Activated T-cell treated with anti-CD3 and anti-CD28 coated beads, Interleukin-2, amount 50 U/mL, for 4 hours (primary cell): ENCODE results near the gene NPAS1. TPM values are rescaled to one million over a fixed set of nuclear protein-coding genes. Genes with fewer than 3 reads are reported as not detected.

Experiments used
- ATAC-seq, 2 donors: fragments of 200-7000 bp; cut with Tn5 transposase; one replicate each; pipeline ENCODE4 v1.10.0; 2021
- DNase-seq: peaks from one replicate; pipeline ENCODE4 v3.0.0-alpha.2; 2020
- H3K27me3 Mint-ChIP-seq: one replicate; pipeline ENCODE4 v1.8.0; 2021; ENCODE audit warnings: low read depth, mixed read lengths
- H3K36me3 Mint-ChIP-seq: one replicate; pipeline ENCODE4 v1.8.0; 2022; ENCODE audit warnings: mixed read lengths; ENCODE audit not compliant: insufficient read depth
- H3K4me1 Mint-ChIP-seq: one replicate; pipeline ENCODE4 v1.8.0; 2021; ENCODE audit warnings: low read depth, mixed read lengths
- H3K4me3 Mint-ChIP-seq: one replicate; pipeline ENCODE4 v1.8.0; 2021; ENCODE audit warnings: mild to moderate bottlenecking, moderate library complexity, mixed read lengths
- H3K9me3 Mint-ChIP-seq: one replicate; pipeline ENCODE4 v1.8.0; 2021; ENCODE audit warnings: mixed read lengths
- total RNA-seq, 3 donors: library from RNA; stranded (reverse); gene quantifications; one replicate each; pipeline ENCODE4 v1.2.1, GENCODE V29; 2021

Gene NPAS1, protein sequence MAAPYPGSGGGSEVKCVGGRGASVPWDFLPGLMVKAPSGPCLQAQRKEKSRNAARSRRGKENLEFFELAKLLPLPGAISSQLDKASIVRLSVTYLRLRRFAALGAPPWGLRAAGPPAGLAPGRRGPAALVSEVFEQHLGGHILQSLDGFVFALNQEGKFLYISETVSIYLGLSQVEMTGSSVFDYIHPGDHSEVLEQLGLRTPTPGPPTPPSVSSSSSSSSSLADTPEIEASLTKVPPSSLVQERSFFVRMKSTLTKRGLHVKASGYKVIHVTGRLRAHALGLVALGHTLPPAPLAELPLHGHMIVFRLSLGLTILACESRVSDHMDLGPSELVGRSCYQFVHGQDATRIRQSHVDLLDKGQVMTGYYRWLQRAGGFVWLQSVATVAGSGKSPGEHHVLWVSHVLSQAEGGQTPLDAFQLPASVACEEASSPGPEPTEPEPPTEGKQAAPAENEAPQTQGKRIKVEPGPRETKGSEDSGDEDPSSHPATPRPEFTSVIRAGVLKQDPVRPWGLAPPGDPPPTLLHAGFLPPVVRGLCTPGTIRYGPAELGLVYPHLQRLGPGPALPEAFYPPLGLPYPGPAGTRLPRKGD
- total RNA-seq = under 1 TPM in 1 of 3 donors, not detected in 2; 0.14 TPM

DNA sequence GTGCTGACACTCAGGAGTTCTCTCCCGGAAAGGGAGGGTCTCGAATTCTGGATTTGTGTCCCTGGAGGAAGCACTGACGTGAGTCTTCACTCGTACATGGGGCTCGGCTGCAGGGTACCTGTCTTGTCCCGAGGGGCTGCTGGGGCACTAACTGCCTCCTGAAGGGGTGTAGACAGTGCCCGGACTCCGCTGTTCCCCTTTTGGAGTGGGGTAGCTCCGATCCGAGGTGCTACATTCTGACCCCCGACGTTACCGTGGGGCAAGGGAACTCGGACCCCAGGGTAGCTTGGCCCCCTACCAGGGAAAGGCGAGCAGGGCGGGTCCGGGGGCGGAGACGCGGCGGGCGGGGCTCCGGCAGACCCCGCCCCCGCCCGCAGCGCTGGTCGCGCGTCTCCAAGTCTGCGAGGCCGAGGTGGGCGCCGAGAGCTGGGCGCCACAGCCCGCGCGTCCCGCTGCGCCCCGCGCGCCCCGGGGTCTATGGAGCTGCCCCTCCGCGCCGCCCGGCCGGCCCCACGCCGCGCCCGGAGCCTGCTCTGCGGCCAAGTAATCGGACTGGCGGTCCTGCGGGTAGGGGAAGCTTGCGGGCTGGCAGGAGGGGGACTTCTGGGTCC, at the start of gene NPAS1:
Gene NPAS1 (plus strand): TSS at position 407 of the 611 bp plus-strand sequence. CDS start 1,211 bp downstream, outside the sequence.
- H3K9me3 Mint-ChIP-seq = no peaks in the 10 kb centered on the region
- peaks cover 14% of the 10 kb centered on the region for H3K4me1 Mint-ChIP-seq
- DNase-seq = no peak
- H3K36me3 Mint-ChIP-seq = no peaks in the 10 kb centered on the region
- H3K27me3 Mint-ChIP-seq = peaks cover 47% of the 10 kb centered on the region
- peak within 1 kb of the TSS; percentile 29 for H3K4me3 Mint-ChIP-seq
- peak in 1 of 2 donors; percentile 24 for ATAC-seq

DNA sequence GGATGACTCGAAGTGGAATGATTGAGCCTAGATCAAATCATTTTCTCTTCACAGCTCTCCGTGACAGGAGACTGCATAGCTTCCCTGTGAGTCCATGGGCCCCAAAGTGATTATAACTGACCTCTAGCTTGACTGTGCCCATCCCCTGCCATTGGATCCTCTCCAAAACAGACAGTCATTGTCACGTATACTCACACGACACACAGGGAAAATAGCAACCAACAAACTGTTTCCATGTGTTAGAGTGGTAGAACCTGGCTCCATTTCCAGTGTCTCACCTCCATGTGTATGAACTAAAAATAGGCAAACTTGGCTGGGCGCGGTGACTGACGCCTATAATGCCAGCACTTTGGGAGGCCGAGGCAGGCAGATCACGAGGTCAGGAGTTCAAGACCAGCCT, 48.8 kb upstream of the NPAS1 start:
- ATAC-seq = no peak
- no peak for DNase-seq
- no peak overlapping the region for H3K4me3 Mint-ChIP-seq
- H3K27me3 Mint-ChIP-seq = no peaks in the 10 kb centered on the region
- no peaks in the 10 kb centered on the region for H3K9me3 Mint-ChIP-seq
- peaks cover 13% of the 10 kb centered on the region for H3K36me3 Mint-ChIP-seq
- H3K4me1 Mint-ChIP-seq = peaks cover 20% of the 10 kb centered on the region

DNA sequence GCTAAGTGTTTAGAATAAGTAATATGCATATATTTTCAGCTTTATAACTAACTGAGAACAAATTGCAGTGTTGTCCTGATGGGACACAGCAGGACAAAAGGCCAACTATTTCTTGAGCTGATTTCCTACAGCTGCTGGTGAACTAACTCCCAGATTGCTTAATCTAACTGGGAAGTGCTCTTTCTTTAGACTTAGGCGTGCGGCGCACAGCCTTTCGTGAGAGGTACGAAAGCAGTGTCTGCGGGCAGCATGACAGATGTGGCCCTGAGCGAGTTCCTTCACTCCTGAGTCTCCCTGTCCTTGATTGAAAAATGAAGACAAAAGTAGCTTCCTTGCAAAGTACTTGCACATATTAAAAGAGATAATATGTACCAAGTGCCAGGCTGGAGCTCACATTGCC, 47.3 kb upstream of the NPAS1 start:
- ATAC-seq = no peak
- Mint-ChIP-seq H3K36me3 (peaks cover 8% of the 10 kb centered on the region), H3K4me3 (no peak overlapping the region), H3K27me3 (no peaks in the 10 kb centered on the region), H3K9me3 (no peaks in the 10 kb centered on the region), H3K4me1 (peaks cover 18% of the 10 kb centered on the region)
- no peak for DNase-seq

DNA sequence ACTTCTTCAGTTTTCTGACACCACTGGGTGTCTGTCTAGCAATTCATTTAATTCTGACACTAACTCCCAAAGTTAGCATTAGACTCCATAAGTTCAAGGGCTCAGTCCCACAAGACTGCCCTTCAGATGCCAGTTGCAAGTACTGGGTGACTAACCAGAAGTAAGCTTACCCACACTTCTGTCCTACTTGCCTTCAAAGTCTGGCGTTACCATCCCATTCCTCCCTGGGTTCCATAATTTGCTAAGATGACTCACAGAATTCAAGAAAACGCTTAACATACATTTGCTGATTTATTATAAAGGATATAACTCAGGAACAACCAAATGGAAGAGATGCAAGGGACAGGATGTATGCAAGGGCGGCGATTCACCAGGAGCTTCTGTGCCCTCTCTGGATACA, 45.5 kb upstream of the NPAS1 start:
- peaks cover 18% of the 10 kb centered on the region for H3K4me1 Mint-ChIP-seq
- ATAC-seq = no peak
- H3K4me3 Mint-ChIP-seq = no peak overlapping the region
- no peaks in the 10 kb centered on the region for H3K9me3 Mint-ChIP-seq
- H3K27me3 Mint-ChIP-seq = no peaks in the 10 kb centered on the region
- DNase-seq = no peak
- H3K36me3 Mint-ChIP-seq = peaks cover 6% of the 10 kb centered on the region

DNA sequence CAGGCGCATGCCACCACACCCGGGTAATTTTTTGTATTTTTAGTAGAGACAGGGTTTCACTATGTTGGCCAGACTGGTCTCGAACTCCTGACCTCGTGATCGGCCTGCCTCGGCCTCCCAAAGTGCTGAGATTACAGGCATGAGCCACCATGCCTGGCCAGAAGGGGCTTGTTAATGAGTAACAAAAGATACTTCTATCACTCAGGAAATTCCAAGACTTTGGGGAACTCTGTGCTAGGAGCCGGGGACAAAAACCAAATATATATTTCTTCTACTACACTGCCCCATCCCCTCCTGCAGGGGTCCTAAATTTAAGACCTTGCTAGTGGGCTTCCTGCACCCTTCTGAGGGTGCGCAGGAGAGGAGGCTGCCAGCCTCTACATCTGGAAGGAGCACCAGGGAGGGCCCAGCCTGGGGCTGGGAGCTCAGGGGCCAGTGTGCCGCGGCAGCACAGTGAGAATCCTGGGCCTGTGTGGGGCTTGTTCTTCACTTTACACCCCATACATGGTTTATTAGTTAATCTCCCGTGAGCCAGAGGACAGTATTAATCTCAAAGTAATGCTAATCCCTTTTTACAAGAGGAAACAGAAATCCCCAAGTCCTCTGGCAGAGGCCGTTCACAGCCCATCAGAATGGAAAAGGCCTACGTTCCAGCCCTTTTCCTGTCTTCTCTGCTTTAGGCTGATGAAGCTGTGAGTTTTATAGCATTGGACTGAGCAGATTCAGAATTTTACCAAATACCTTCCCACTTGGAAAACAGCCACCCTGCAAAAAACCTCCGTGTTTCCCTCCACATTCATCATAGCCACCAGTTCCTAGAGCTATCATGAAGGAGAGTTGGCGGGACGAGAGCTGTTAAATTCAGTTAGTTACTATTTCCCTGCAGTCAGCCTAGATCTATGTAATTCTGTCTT, 44.4 kb upstream of the NPAS1 start:
- Mint-ChIP-seq H3K27me3 (no peaks in the 10 kb centered on the region), H3K9me3 (no peaks in the 10 kb centered on the region), H3K4me1 (peaks cover 24% of the 10 kb centered on the region), H3K36me3 (no peaks in the 10 kb centered on the region), H3K4me3 (no peak overlapping the region)
- no peak for ATAC-seq
- DNase-seq = no peak

DNA sequence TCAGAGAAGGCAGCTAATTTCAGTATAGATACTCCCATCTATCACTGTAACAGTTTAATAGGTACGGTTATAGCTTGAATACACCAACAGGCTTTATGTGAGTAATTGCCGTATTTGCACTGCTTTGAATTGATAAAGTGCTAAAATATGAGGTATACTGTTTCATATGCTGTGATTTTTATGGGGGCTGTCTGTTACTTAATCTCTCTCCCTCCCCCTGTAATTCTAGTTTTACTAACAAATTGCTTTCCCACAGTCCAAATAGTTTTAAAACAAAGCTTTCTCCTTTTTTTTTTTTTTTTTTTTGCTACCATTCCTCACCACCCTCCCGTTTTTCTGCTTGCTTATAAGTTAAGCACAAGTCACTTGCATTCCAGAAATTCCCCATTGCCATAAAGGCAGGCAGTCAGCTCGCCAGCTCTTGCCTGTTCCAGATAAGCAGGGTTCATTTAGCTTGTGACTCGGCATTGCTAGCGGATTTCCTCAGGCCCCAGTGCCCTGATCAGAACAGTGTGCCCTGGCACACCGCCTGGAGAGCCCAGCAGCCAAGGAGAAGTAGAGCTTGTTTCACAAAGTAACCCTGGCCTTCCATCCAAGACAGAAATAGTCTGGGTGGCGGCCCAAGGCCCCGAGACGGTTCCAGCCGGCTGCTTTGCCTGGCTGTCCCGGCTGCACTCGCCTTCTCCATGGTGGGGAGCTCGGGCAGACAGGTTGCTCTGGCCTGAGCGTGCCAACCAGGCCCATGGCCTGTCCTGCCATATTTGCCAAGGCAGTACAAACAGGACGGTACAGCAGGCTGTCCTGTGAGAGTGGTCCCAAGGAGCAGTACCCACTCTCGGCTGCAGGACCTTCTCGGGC, 43.5 kb upstream of the NPAS1 start:
- Mint-ChIP-seq H3K27me3 (no peaks in the 10 kb centered on the region), H3K4me3 (no peak overlapping the region), H3K9me3 (no peaks in the 10 kb centered on the region), H3K36me3 (peaks cover 2% of the 10 kb centered on the region), H3K4me1 (peaks cover 31% of the 10 kb centered on the region)
- ATAC-seq (no peak), DNase-seq (no peak)

DNA sequence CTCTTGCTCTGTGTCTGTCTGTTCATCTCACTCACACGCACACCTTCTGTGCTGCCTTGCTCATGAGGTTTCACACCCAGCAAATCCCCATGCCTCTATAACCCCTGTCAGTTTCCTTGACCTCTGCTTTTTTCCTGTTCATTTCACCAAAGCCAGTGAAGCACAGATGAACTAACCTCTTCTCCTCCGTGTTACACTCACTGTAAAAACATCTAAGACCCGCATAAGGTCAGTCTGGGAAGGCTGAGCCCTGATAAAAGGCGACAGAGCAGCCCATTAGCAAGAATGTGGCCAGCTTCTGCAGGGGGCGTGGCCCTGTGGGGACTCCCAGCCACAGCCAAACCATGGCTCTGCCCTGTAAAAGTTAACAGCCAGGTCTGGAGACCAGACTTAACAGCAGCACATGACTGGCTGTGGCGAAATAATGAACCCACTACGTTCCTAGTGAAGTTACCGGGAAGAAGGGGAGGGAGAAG, 42.8 kb upstream of the NPAS1 start:
- no peak overlapping the region for H3K4me3 Mint-ChIP-seq
- no peak for ATAC-seq
- no peak for DNase-seq
- H3K36me3 Mint-ChIP-seq = peaks cover 2% of the 10 kb centered on the region
- no peaks in the 10 kb centered on the region for H3K27me3 Mint-ChIP-seq
- H3K4me1 Mint-ChIP-seq = peaks cover 35% of the 10 kb centered on the region
- no peaks in the 10 kb centered on the region for H3K9me3 Mint-ChIP-seq

DNA sequence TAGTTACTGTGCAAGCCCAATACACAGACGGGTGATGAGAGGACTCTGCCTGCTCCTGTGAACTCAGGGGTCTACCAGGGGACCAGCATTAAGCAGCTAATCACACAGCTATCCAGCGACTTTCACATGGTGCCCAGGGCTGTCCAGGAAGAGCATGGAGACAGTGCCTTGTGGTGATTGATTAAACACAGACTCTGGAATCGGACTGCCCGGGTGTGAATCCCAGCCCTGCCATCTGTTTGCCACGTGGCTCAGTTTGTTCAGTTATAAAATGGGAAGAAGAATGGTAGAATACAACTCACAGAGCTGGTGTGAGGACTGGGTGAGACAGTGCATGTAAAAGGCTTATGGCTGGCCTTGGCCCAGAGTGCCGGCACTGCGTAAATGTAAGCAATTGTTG, 42.1 kb upstream of the NPAS1 start:
- no peak for ATAC-seq
- no peaks in the 10 kb centered on the region for H3K9me3 Mint-ChIP-seq

DNA sequence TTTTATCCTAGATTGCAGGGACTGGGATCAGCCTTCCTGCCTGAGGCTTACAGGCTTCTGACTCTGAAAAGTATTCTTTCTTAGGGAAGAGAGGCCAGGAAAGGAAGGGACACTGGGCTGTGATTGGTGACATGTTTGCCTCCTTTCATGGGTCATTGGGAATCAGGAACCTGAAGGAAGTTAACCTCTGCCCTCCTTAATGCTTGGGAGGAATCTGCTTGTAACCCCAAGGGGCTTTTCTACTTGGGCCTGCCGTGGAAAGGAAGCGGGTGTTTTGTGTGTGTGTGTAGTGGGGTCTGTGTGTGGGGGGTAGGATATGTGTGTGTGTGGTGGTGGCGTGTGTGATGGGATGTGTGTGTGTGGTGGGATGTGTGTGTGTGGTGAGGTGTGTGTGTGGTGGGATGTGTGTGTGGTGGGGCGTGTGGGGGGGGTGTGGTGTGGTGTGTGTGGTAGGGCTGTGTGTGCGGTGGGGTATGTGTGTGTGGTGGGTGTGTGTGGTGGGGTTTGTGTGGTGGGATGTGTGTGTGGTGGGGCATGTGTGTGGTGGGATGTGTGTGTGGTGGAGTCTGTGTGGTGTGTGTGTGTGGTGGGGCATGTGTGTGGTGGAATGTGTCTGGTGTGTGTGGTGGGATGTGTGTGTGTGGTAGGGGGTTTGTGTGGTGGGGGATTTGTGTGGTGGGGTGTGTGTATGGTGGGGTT, 41.3 kb upstream of the NPAS1 start:
- Mint-ChIP-seq H3K4me1 (peaks cover 35% of the 10 kb centered on the region), H3K4me3 (no peak overlapping the region), H3K27me3 (no peaks in the 10 kb centered on the region), H3K36me3 (peaks cover 2% of the 10 kb centered on the region), H3K9me3 (no peaks in the 10 kb centered on the region)
- ATAC-seq (peak in 1 of 2 donors; percentile 38), DNase-seq (no peak)

More for the DNA sequence above, 42.1 kb upstream of the NPAS1 start:
- Mint-ChIP-seq H3K27me3 (no peaks in the 10 kb centered on the region), H3K4me3 (no peak overlapping the region), H3K4me1 (peaks cover 35% of the 10 kb centered on the region), H3K36me3 (peaks cover 2% of the 10 kb centered on the region)
- DNase-seq = no peak

DNA sequence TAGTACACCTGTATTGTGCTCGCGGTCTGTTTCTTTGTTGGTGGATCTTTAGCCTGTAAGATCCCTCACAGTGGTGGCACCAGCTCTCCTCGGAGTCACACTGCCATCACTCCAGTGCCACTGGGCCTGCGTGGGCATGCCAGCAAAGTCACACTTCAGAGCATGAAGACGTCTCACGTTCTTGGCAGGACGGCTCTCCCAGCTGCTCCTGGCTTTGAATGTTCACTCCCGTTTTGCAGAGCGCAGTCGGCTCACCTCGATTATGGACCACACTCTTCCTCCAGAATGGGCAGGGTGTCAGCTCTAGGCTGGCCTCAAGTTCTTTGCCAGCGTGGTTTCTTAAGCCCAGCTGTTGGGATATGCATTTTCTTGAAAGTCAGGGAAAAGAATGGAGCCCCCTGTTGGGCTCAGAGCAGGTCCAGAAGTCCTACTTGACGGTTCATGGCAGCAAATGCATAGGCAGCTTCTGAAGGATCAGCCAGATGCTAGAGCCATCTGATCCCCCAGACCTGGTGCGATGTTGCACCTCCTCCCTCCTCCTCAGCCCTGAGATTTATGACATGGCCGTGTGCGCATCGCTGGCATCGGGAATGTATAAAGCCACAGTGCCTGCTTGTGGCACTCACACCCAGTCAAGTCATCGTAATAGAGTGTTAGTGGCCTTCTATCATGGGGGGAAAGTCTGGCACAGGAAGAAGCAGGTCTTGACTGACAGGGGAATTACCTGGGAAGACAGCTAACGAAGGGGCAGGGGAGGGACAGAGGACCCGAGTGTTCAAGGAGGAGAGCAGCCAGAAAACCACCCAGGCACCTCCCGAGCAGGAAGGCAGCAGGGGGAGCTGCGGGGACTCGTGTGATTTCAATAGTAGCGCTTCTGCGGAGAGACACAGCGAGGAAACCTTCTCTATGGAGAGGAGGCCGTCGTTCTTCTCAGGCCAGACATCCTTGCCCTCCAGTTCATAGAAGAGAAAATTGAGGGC, 40.2 kb upstream of the NPAS1 start:
- H3K36me3 Mint-ChIP-seq = peaks cover 4% of the 10 kb centered on the region
- no peak for DNase-seq
- H3K9me3 Mint-ChIP-seq = no peaks in the 10 kb centered on the region
- ATAC-seq = no peak
- H3K27me3 Mint-ChIP-seq = no peaks in the 10 kb centered on the region
- H3K4me1 Mint-ChIP-seq = peaks cover 35% of the 10 kb centered on the region
- H3K4me3 Mint-ChIP-seq = no peak overlapping the region

DNA sequence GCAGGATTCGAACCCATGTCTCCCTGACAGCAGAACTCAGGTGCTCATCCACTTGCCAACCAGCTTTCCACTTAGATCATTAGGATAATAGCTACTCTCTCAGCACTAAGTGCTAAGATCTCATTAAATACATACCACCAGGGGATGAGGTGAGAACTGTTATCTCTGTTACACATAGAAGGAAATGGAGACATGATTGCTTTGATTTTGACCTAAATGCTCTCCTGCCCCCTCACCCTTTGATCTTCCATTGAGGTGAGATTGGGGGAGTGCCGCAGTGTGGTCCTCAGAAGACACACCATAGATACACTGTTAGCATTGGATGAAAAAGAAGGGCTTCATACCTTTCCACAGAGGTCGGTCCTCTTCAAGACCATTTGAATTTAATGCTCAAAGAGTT, 38.9 kb upstream of the NPAS1 start:
- Mint-ChIP-seq H3K4me3 (no peak overlapping the region), H3K27me3 (no peaks in the 10 kb centered on the region)
- no peak for DNase-seq

More for the DNA sequence above, 38.9 kb upstream of the NPAS1 start:
- no peak for ATAC-seq
- no peaks in the 10 kb centered on the region for H3K9me3 Mint-ChIP-seq
- H3K36me3 Mint-ChIP-seq = peaks cover 4% of the 10 kb centered on the region
- H3K4me1 Mint-ChIP-seq = peaks cover 35% of the 10 kb centered on the region
